Stimulated activated CD8-positive, alpha-beta memory T cell treated with anti-CD3 and anti-CD28 coated beads, Interleukin-15, amount 100 ng/mL, for 4 hours (primary cell): ENCODE data around the gene CYGB.

Experiments used
- DNase-seq, 2 donors: peaks; one replicate each; pipeline ENCODE4 v3.0.0-alpha.2; 2020; ENCODE audit warnings: low read depth in 2 of 2

Gene CYGB

DNA sequence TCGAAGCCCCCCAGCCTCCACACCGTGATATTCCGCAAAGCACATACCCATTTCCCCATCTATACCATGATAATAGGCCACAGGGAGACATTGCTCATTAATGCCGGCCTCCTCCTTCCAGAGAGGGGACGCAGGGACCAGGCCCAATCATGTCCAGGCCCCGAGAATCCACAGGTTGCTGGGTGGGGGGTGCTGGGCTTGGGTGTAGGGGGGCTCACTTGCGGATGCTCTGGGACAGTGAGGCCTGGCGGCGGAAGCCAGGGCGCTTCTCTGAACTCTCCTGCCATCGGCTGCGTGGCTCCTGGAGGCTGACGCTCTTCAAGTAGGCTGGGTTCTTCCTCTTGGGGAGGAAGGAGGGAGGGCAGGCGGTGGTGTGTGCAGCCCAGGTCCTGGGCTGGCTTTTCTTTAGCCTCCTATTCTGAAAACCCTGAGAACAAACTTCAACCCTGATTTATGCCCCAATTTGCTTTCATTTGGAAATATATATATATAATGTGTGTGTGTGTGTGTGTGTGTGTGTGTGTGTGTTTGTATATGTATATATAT, 57.9 kb downstream of the CYGB start:
- no peak for DNase-seq

DNA sequence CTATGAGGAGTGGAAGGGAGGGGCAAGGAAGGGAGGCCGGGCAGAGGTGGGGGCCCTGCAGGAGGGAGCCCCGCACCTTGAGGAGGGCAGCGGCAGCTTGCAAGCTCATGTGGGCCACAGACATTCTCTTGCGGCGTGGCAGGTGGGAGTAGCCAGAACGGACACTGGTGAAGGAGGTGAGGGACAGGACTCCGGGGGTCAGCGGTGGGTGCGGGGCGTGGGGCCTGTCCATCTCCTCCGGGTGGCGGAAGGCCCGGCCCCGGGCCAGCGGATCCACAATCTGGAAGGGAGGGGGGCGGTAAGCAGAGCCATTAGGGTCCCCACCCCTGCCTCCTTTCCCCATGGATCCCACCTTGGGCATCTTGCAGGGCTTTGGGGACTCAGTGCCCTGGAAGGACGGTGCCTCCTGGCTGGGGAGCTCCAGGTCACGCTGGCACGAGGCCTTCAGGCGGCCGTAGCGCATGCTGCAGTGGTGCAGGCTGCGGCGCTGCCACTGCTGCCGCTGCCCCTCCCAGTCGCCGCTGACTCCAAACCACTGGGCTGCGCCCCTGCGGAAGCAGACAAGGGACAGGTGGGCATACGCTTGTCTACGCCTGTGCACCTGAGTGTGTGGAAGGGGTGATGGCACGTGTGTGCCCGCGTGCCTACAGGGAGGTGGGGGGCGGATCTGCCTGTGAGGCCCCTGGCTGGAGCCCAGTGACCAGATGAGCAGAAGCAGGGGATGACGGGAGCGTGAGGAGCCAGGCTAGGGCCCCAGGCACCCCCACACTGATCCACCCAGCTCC, 58.6 kb downstream of the CYGB start:
- DNase-seq = no peak

GRCh38 chr17:76478097-76478496, 59.4 kb downstream of the CYGB start:
- no peak for DNase-seq

DNA sequence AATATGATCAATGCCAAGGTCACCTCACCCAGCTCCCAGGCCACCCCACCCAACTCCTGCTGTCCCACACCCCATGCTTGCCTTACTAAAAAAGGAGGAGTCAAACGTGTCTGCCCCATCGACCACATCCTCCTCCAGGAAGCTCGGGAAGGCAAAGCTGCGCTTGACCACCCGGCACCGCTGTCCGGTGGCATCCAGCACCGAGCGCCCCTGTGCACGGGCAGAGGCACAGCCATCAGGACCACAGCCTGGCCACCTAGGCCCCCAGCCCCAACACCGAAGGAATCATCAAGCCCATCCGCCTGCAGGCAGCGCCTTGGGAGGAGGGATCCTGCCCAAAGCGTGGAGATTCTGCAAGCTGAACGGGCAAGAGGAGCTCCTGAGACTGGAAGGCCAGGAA, 59.9 kb downstream of the CYGB start:
- no peak for DNase-seq
